Body of pancreas (tissue), 4 donors: Measurements from ENCODE around the gene PTPRJ.
A peak's percentile ranks its signal among the peaks of the same experiment; 100 is the strongest.

ENCODE experiments used
- CTCF ChIP-seq, 7 experiments: fragments of 450-650 bp in 4 of 7; fragments of 200-600 bp in 3 of 7; sonication (generic) in 3 of 7; IDR thresholded peaks; one replicate each; pipeline ENCODE4 v1.5.1; 2016 to 2019; ENCODE audit warnings: antibody characterized with exemption in 7 of 7
- POLR2A ChIP-seq, 3 donors: fragments of 450-650 bp; IDR thresholded peaks; one replicate each; pipeline ENCODE4 v1.6.1; 2016; ENCODE audit warnings: antibody characterized with exemption in 3 of 3, mild to moderate bottlenecking in 2 of 3

GRCh38 chr11:48109046-48109666 lies 128.8 kb downstream of the PTPRJ start:
- peak in 6 of 7 experiments; percentile 15 to 50 (median 20) for TF ChIP-seq CTCF (IDR thresholded peaks at IDR 0.05)
- no peak for TF ChIP-seq POLR2A (IDR thresholded peaks at IDR 0.05)
